Measurements from ENCODE around the gene TYMP. TPM values are rescaled to one million over a fixed set of nuclear protein-coding genes. Genes with fewer than 3 reads are reported as not detected.
"Not testable (repeated sequence)": the region's sequence is repeated elsewhere in the genome, so short reads cannot be mapped to it uniquely, and the experiment has no call there.

Gene TYMP
- polyA plus RNA-seq, 1 experiment: 2.9 TPM

DNA sequence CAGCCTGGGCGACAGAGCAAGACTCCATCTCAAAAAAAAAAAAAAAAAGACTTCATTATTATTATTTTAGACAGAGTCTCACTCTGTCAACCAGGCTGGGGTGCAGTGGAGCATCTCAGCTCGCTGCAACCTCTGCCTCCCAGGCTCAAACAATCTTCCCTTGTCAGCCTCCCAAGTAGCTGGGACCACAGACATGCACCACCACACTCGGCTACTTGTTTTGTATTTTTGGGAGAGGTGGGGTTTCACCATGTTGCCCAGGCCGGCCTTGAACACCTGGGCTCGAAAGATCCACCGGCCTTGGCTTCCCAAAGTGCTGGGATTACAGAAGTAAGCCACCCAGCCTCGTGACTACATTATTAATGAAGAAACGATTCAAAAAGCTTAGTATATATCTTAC lies 5.3 kb upstream of the TYMP start:
- DNase-seq (ENCODE audit: low read depth, low spot score): no peak
- H3K27ac ChIP-seq (ENCODE audit: low read depth, low read length): no peak overlapping the region
- TF ChIP-seq, protein P1, sequence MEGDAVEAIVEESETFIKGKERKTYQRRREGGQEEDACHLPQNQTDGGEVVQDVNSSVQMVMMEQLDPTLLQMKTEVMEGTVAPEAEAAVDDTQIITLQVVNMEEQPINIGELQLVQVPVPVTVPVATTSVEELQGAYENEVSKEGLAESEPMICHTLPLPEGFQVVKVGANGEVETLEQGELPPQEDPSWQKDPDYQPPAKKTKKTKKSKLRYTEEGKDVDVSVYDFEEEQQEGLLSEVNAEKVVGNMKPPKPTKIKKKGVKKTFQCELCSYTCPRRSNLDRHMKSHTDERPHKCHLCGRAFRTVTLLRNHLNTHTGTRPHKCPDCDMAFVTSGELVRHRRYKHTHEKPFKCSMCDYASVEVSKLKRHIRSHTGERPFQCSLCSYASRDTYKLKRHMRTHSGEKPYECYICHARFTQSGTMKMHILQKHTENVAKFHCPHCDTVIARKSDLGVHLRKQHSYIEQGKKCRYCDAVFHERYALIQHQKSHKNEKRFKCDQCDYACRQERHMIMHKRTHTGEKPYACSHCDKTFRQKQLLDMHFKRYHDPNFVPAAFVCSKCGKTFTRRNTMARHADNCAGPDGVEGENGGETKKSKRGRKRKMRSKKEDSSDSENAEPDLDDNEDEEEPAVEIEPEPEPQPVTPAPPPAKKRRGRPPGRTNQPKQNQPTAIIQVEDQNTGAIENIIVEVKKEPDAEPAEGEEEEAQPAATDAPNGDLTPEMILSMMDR (IDR thresholded peaks at IDR 0.05; ENCODE audit: low read depth, low read length): no peak
- peaks cover 5% of the 10 kb centered on the region for H3K27me3 ChIP-seq (ENCODE audit: control insufficient read depth, insufficient read depth, low read length)
- no peak overlapping the region for H3K4me3 ChIP-seq (ENCODE audit: low read depth, low read length)
- CTCF ChIA-PET: interaction anchor here (1.9 to 2.0 kb wide), 2 partner anchors 9 to 28 kb away, joined by 7 to 8 read pairs; partner anchors contain the start of genes SCO2 and SYCE3
- H3K9me3 ChIP-seq (ENCODE audit: control insufficient read depth, insufficient read depth, low read length): peaks cover 4% of the 10 kb centered on the region; the same call in 1 of the 2 replicates
- POLR2A ChIA-PET: interaction anchor here (0.7 to 0.8 kb wide), 2 partner anchors 27 to 40 kb away, joined by 3 to 7 read pairs; partner anchors contain the start of genes LMF2 and NCAPH2

DNA sequence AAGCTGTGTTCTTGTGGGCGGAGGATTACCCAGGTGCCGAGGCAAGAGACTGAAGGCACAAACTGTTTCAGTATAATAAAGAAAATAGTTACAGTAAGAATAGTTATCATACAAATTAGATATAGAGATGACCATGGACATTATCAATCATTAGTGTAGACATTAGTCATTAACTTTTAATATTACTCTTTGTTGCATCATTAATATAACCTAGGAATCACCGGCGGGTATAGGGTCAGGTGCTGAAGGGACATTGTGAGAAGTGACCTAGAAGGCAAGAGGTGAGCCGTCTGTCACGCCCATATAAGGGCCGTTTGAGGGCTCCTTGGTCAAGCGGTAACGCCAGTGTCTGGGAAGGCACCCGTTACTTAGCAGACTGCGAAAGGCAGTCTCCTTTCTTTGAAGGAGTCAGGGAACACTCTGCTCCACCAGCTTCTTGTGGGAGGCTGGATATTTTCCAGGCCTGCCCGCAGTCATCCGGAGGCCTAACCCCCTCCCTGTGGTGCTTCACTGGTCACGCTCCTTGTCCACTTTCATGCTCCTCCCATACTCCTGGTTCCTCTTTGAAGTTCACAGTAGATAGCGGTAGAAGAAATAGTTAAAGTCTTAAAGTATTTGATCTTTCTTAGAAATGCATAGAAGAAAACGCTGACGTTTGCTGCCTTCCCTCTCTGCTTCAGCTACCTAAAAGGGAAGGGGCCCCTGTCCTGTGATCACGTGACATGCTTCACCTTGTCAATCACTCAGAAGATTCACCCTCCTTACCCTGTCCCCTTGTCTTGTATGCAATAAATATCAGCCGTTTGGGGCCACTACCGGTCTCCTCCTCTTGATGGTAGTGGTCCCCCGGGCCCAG lies 4.3 kb upstream of the TYMP start:
- peaks cover 11% of the 10 kb centered on the region; the same call in 1 of the 2 replicates for H3K9me3 ChIP-seq (ENCODE audit: control insufficient read depth, insufficient read depth, low read length)
- CTCF ChIA-PET; POLR2A ChIA-PET; H3K27me3 ChIP-seq (ENCODE audit: control insufficient read depth, insufficient read depth, low read length); DNase-seq (ENCODE audit: low read depth, low spot score); H3K4me3 ChIP-seq (ENCODE audit: low read depth, low read length); H3K27ac ChIP-seq (ENCODE audit: low read depth, low read length): not testable (repeated sequence)

DNA sequence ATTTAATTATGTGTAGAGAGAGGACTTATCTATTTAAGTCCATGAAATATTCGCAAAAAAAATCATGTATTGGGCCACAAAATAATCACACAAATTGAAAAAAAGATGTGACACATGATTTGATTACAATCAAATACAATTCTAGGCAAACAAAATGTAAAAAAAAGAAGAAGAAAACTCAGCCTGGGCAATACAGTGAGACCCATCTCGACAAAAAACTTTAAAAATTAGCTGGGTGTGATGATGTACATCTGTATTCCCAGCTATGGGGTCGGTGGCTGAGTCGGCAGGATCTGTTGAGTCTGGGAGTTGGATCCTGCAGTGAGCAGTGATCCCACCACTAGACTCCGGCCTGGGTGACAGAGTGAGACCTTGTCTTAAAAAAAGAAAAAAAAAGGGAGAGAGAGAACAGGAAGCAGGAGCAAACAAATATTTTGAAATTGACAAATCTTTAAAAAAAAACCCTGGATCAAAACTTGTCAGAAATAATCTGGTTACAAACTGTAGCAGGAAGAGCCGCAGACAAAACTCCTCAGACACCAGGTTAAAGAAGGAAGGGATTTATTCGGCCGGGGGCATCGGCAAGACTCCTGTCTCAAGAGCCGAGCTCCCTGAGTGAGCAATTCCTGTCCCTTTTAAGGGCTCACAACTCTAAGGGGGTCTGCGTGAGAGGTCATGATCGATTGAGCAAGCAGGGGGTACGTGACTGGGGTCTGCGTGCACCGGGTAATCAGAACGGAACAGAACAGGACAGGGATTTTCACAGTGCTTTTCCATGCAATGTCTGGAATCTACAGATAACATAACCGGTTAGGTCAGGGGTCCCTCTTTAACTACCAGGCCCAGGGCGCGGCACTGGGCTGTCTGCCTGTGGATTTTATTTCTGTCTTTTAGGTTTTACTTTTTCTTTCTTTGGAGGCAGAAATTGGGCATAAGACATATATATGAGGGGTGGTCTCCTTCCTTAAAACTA lies 3.3 kb upstream of the TYMP start:
- no peak overlapping the region for H3K27ac ChIP-seq (ENCODE audit: low read depth, low read length)
- no peak overlapping the region for H3K4me3 ChIP-seq (ENCODE audit: low read depth, low read length)
- TF ChIP-seq, protein P1 (IDR thresholded peaks at IDR 0.05; ENCODE audit: low read depth, low read length): no peak
- peaks cover 11% of the 10 kb centered on the region; the same call in 1 of the 2 replicates for H3K9me3 ChIP-seq (ENCODE audit: control insufficient read depth, insufficient read depth, low read length)
- no peak for DNase-seq (ENCODE audit: low read depth, low spot score)
- CTCF ChIA-PET: no interaction called here
- POLR2A ChIA-PET: interaction anchor here (1.3 kb wide), 1 partner anchor 25 kb away, joined by 3 read pairs; the partner anchor contains the start of gene NCAPH2
- peaks cover 5% of the 10 kb centered on the region for H3K27me3 ChIP-seq (ENCODE audit: control insufficient read depth, insufficient read depth, low read length)

DNA sequence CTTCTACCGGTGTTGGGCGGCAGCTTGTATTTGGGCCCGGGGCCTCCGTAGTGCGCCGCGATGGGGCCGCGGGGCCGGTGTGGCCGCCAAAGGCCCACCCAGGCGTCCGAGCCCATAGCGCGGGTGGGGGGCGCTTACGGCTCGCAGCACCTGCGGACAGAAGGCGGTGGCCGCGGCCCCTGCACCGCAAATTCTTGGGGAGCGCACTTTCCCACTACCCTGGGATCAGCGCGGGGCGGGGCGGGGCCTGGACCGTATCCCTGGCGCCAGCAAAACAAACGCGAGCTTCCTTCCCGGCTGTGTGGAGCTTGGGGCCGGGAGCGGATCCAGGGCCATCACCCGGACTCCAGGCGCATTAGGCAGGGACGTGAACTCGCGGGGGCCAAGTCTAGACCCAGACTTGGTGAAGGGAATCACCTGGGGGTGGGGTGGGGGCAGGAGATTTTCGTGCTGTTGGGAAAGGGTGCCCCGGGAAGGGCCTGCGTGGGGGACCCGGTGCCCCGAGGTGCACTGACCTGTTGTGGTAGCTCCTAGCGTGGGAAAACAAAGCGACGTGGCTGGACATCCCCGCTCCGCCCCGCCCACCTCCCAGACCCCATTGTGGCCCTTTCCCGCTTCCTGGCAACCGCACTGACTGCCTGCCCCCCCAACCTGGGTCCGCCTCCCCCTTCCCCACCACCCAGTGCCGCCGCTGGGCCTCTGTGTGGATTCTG lies 2.3 kb upstream of the TYMP start:
- no peak for DNase-seq (ENCODE audit: low read depth, low spot score)
- POLR2A ChIA-PET: interaction anchor here (0.6 to 1.3 kb wide), 4 partner anchors 10 to 88 kb away, joined by 3 read pairs; partner anchors contain the start of gene NCAPH2
- CTCF ChIA-PET: no interaction called here
- Histone ChIP-seq H3K4me3 (ENCODE audit: low read depth, low read length) (peak overlapping the region; percentile 53), H3K27ac (ENCODE audit: low read depth, low read length) (no peak overlapping the region), H3K9me3 (ENCODE audit: control insufficient read depth, insufficient read depth, low read length) (peaks cover 11% of the 10 kb centered on the region; the same call in 1 of the 2 replicates), H3K27me3 (ENCODE audit: control insufficient read depth, insufficient read depth, low read length) (peaks cover 5% of the 10 kb centered on the region)
- TF ChIP-seq, protein P1 (IDR thresholded peaks at IDR 0.05; ENCODE audit: low read depth, low read length): no peak

DNA sequence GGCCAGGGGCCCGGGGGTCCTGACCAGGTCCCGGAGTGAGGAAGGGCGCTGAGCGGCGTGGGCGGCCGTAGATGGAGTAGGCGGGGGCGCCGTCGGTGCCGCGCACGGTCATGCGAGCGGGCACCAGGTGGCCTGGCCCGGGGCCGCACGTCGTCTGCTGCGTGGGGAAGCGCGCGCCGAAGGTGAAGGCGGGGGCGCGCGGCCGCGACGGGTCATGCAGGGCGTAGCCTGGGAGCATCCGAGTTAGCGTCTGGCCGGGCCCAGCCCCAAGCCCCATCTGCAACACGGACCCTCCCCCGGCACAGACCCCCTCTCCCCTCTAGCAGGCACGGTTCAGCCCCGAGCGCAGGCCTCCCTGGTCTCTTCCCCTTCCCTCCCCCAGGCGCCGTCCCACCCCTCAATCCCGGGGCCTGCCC lies 1.7 kb upstream of the TYMP start:
- ChIA-PET CTCF (no interaction called here), POLR2A (interaction anchor here (0.7 to 1.2 kb wide), 2 partner anchors 10 to 46 kb away, joined by 3 read pairs; no protein-coding TSS in a partner anchor)
- H3K9me3 ChIP-seq (ENCODE audit: control insufficient read depth, insufficient read depth, low read length): peaks cover 11% of the 10 kb centered on the region; the same call in 1 of the 2 replicates
- H3K27ac ChIP-seq (ENCODE audit: low read depth, low read length): no peak overlapping the region
- TF ChIP-seq, protein P1 (IDR thresholded peaks at IDR 0.05; ENCODE audit: low read depth, low read length): no peak
- DNase-seq (ENCODE audit: low read depth, low spot score): no peak
- peaks cover 5% of the 10 kb centered on the region for H3K27me3 ChIP-seq (ENCODE audit: control insufficient read depth, insufficient read depth, low read length)
- peak overlapping the region; percentile 53 for H3K4me3 ChIP-seq (ENCODE audit: low read depth, low read length)

Data from AG04450 (cell line).